Stimulated activated CD4-positive, alpha-beta T cell treated with anti-CD3 and anti-CD28 coated beads, Interleukin-2, amount 100 ng/mL, for 4 hours (primary cell): Measurements from ENCODE around the gene ARHGAP22.
"Not testable (repeated sequence)": the region's sequence is repeated elsewhere in the genome, so short reads cannot be mapped to it uniquely, and the experiment has no call there.

Experiments used
- DNase-seq: peaks from one replicate; pipeline ENCODE4 v3.0.0-alpha.2; 2020; ENCODE audit warnings: low read depth

The ARHGAP22 gene, protein sequence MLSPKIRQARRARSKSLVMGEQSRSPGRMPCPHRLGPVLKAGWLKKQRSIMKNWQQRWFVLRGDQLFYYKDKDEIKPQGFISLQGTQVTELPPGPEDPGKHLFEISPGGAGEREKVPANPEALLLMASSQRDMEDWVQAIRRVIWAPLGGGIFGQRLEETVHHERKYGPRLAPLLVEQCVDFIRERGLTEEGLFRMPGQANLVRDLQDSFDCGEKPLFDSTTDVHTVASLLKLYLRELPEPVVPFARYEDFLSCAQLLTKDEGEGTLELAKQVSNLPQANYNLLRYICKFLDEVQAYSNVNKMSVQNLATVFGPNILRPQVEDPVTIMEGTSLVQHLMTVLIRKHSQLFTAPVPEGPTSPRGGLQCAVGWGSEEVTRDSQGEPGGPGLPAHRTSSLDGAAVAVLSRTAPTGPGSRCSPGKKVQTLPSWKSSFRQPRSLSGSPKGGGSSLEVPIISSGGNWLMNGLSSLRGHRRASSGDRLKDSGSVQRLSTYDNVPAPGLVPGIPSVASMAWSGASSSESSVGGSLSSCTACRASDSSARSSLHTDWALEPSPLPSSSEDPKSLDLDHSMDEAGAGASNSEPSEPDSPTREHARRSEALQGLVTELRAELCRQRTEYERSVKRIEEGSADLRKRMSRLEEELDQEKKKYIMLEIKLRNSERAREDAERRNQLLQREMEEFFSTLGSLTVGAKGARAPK

DNA sequence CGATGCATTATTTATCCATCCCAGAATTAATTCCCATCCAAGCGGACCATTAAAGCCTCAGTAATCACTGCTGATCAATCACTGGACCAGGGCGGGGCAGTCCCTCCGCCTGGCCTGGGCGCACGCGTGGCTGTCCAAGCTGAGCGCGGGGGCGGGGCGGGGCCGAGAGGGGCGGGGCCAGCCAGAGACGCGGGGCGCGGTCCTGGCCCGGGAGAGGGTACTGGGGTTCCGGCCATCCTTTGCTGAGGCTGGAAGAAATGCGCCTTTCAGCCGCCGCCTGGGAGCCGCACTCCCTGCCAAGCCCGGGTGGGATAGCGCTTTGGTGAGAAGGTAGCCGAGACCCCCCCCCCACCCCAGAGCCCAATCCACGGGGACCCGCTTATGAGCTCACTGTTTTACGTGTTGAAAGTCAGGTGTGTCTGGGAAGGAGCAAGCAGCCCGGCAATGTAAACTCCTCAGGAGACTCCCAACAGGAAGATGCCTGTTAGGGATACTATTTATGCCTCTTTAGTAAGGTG is at the start of gene ARHGAP22:
Gene ARHGAP22, minus strand, starts transcription at position 83 of the 518 bp plus-strand sequence. CDS start 277 bp downstream, outside the sequence.
- DNase-seq = no peak

DNA sequence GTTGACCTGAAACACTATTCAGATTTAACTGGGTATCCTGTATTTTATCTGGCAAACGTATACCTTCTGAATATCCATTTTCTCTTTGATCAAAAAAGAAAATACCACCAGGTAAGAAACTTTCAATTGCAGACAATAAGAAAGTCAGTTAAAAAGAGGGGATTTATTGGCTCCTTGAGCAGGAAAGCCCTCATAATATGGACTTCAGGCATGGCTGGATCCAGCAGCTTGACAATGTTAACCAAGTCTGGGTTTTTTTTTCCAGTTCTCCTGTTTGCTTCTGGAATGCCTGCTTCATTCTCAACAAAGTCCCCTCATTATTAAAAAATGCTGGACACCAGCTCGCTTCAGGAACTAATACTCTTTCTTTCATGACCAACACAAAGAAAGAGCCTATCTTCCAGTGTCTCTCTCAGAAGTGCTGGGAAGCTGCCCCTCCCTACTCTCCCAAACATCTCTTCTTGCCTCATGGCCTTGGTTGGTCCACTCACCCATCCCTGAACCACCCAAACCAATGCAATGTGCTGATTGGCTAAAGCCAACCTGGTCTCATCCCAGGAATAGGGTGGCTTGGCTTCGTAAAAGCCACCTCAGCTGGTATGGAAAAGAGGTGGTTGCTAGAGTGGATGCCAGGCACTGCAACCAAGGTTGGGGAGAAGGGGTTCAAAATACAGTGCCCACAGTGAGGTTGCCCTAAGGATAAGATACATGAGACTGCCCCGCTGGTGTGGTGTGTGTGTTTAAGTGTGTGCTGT is 49.2 kb upstream of the ARHGAP22 start:
- no peak for DNase-seq

DNA sequence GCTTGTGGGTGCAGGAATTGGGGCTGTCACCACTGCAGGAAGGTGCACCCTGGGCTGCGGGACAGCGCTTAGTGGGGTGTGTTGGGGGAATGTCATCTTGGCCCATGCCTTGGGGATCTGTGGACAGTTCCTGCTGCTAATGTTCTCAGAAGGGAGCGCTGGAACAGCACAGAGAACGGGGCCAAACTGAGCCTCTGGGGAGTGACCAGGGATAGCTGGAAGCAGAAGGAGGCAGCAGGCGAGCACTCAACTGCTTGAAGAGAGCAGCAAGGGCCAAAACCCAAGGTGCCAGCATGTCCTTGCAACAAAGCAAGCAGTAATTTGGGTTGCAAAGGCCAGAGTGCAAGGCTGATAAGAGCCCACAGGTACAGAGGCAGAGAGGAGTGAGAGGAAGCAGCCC is 48.5 kb upstream of the ARHGAP22 start:
- no peak for DNase-seq

DNA sequence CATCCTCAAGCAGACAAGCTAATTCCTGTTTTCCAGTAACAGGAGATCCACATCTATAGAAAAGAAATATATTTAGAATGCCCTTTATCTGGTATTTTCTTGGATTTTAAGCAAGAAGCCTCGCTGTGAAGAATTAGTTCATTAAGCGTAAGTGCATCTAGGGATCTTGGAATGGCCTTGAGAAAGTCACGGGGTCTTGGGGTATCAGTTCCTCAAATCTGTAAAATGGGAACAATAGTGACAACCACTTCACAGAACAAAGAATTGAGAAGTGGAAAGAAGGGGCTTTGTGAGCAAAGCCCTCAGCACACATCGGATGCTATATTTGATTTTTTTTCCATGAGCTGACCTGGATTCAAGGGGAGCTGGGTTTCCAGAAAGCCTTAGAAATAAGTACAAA is 47.5 kb upstream of the ARHGAP22 start:
- no peak for DNase-seq

DNA sequence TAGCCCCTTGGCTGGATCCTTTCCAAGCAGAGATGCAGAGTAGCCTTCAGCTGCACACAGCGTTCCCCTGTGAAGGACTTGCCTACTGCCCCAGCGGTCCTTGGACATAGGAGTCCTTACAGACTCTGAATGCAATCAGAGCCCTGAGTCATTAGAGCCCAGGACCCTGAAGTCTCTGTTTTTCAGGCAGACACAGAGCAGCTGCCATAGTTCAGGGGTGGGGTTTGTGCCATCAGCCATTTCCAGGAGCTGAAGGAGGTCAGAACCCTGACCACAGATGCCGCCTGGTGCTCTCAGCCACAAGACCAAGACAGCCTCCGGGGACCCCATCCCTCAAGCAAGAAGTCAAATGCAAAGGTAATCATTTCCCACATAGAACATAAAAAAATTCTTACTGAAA is 47.0 kb upstream of the ARHGAP22 start:
- DNase-seq = no peak

DNA sequence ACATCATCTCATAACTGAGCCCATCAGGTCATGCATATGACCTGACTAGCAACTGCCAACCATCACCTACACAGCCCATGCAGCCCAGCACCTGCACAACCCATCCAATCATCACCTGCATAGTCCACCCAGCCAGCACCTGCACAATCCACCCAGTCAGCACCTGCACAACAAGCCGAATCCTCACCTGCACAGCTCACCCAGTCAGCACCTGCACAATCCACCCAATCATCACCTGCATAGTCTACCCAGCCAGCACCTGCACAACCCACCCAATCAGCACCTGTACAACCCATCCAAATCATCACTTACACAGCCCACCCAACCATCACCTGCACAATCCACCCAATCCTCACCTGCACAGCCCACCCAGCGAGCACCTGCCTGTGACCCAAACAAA is 46.4 kb upstream of the ARHGAP22 start:
- no peak for DNase-seq

DNA sequence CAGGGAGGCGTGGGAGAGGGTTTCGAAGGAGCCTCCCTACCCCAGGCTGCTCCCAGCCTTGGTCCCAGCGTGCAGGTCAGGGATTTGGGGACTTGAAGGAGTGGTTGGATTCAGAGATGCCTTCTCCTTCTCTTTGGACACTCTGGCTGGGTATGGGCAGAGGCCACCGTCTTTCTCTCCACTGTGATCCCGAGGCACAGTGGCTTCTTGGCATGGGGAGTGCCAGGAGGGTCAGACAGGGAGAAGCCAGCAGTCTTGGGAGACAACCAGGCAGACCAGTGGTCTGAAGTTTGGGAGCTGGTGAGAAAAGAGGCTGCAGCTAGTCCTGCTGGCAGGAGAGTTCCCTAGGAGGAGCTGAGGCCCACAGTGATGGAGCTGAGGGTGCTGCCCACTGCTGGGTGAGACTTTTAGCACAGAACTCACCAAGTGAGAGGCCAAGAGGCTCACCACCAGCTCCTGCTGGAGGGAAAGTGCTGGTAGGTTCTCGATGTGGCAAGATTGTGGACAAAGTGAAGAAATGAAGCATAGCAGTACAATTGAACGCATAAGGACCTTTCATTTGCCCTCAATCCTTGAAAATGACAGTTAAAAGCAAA is 44.6 kb upstream of the ARHGAP22 start:
- DNase-seq = no peak

DNA sequence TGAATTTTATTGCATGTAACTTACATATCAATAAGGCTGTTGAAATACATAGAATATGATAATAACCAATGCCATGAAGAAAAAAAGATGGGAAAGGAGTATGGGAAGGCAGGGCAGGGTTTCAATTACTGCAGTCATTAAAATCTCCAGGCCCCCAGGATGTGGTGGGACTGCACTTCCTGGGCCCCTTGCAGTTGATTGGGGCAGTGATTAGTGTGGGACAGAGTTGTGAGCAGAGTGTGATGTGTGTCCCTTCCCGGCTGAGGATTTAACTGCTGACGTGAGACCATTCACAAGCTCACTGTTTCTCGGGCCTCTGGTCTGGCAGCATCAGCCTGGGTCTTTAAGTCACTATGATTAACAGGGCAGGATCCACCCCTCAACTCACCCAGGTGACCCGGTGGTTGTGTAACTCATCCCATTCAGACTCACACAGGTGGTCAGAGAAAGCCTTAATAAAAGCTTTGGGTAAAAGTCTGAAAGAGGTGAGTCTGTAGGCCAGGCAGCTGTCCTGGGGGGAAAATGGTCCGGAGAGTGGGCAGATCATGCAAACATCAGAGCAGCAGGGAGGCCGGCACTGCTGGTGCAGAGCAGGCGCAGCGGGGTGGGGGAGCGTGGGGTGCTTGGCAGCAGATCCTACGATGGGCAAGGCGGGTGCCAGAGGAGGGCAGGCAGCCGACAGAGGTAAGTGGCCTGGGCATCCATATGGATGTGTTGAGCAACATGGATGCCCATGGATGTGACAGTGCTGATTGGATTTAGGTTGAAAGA is 43.5 kb upstream of the ARHGAP22 start:
- DNase-seq = no peak

DNA sequence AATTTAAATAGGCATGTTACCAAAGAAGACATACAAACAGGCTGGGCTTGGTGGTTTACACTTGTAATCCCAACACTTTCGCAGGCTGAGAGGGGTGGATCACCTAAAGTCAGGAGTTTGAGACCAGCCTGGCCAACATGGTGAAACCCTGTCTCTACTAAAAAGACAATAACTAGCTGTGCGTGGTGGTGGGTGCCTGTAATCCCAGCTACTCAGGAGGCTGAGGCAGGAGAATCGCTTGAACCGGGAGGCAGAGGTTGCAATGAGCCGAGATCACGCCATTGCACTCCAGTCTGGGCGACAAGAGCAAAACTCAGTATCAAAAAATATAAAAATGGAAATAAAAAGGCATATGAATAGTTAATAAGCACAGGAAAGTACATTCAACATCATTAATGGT is 42.2 kb upstream of the ARHGAP22 start:
- DNase-seq = not testable (repeated sequence)

DNA sequence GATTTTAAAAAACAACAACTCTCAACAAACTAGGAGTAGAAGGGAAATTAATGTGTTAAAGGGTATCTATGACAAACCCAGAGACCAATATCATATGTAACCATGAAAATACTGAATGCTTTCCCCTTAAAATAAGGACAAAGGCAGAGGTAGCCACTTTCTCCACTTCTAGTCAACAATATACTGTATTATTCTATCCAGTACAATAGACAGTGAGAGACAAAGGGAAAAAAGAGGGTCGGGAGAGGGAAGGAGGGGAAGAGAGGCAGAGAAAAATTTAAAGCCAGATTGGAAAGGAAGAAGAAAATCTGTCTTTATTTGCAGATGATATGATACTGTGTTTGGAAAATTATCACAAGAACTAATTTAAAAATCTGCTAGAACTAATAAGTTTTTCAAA is 40.7 kb upstream of the ARHGAP22 start:
- DNase-seq = no peak

DNA sequence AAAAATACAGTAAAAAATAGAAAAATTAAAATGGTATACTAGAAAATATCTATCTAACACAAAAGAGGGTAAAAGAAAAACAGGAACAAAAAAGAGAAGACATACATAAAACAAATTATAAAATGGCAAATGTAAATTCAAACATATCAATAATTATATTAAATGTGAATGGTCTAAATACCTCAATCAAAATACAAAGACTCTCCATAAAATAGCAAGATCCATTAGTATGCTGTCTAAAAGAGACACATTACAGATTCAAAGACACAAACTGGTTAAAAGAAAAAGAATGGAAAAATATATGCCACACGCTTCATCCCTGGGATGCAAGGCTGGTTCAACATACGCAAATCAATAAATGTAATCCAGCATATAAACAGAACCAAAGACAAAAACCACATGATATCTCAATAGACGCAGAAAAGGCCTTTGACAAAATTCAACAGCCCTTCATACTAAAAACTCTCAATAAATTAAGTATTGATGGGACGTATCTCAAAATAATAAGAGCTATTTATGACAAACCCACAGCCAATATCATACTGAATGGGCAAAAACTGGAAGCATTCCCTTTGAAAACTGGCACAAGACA is 36.3 kb upstream of the ARHGAP22 start:
- DNase-seq = not testable (repeated sequence)

DNA sequence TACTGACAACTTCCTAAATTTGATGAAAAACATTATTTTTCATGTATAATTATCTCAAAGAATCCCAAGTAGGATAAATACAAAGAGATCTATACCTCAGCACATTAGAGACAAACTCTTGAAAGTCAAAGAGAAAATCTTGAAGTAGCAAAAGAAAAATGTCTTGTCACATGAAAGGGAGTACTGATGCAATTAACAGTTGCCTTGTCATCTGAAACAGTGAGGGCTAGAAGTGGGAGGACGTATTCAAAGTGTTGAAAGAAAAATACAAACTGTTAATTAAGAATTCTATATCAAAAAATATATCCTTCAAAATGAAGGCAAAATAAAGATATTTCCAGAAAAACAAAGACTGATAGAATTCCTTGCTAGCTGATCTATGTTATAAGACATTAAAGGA is 35.5 kb upstream of the ARHGAP22 start:
- no peak for DNase-seq

DNA sequence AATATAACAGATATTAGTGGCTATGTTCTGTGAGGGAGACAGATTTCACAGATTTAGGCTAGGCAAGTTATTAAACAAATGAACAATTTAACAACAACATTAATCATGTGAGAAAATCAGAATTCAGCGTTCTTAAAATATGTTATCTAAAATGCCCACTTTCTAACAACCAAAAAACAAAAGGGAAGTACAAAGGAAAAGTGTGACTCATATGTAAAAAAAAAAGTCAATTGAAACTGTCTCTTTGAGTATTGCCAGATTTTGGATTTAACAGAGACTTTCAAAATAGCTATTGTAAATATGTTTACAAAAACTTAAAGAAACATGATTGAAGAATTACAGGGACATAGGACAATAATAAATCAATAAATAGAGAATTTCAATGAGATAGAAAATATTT is 34.8 kb upstream of the ARHGAP22 start:
- DNase-seq = no peak

DNA sequence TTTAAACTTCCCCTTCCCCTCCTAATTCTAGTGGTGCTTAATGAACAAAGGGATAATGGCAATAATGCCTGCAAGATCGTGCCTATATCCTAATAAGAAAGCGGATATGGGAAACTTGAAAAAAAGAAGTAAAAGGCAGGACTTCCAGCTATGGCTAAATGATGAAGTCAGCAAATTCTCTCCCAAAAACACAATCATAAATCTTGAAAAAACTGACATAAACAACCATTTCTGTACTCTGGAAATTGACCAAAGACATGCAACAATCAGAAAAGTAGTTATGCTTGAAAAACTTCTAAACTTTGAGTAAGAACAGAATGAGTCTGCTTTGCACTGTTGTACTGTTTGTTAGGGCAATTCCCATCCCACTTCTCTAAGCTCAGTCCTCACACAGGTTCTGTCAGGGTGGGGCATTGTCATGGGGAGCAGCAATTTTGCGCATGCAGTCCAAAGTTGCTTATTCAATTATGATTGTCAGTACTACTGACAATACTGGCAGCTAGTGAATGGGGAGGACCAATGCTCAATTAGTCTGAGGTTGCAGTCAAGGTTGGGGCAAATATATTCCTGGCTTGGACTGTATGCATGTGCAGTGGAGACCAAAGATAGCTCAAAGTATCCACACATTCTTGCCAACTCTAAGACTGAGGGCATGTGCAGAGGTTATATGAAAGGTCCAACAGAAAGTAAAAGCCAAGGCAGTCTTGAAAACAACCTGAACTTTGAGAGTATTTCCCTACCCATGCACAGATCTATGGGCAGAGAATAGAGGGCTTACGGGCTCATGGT is 34.1 kb upstream of the ARHGAP22 start:
- no peak for DNase-seq

DNA sequence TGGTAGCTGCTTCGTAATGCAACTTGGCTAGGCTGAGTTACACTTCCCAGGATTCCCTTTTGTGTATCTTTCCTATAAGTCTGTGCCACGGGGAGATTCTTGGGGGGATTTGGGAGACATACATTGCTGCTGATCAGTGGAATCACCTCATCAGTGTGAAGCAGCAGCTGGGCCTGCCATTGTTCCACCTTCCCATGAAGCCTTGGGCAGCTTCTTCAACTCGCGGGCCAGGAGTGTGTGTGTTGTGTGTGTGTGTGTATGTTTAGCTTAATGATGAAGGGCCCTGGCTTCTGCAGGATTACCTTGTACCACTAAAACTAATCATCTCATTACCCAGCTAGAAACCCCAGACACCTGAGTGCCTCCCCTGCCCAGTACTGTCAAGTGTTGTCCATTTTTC is 33.3 kb upstream of the ARHGAP22 start:
- no peak for DNase-seq

DNA sequence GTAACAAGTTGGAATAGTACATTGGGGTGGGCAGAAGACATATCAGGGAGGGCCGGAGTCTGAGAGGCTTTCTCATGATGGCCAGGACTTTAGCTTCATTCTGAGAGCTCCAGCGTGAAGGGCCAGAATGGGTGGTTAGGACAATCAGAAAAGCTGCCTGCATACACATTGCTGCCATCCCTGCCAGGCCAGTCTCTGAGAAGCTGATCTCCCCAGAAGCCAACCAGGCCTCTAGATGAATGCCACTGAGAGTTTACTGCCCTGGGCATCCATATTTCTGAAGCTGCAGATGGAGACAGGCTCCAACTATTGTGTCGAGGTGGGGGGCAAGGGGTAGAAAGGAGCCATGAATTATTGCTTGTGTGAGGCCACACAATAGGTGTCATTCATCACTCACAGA is 32.0 kb upstream of the ARHGAP22 start:
- no peak for DNase-seq

DNA sequence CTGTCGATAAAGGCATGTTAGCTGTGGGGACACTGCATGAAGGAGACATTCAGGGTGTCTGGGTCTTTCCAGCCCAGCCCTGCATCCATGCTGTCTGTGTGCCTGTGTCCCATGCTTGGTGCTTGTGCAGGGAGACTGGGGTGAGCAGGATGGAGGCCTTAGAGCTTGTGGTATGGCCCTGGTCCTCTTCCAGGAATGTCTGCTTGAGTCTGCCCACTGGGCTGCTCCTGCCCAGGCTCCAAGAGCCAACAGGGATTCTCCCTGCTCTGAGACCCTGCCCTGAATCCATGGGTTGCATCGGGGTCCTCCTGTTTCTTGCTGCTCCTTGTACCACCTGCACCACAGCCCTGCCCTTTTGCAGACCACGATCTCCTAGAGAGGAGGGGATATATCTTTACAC is 31.4 kb upstream of the ARHGAP22 start:
- DNase-seq = no peak

DNA sequence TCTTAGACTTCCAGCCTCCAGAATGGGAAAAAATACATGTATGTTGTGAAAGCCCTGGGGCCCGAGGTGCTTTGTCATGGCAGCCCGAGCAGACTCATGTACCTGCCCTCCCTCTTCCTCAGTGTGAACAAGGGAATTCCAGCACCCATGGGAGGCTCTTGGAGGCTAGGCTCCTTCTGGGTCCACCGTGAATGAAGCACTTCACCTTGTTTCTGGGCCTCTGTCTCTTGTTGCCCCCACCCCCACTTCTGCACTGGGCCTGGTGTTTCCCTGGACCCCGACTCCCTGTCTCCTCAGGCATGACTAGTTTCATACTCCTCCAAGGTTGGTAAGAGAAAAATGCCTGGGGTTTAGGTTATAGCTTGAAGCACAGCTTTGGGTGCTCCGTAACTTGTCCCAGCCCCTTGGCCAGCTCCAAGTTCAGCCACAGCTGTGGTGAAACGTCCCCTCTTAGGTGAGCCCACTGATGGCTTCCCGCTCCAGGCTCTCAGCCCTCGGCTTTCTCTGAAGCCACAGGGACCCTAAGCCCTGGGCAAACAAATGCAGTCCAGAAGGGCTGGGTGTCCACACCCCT is 30.2 kb upstream of the ARHGAP22 start:
- DNase-seq = no peak

DNA sequence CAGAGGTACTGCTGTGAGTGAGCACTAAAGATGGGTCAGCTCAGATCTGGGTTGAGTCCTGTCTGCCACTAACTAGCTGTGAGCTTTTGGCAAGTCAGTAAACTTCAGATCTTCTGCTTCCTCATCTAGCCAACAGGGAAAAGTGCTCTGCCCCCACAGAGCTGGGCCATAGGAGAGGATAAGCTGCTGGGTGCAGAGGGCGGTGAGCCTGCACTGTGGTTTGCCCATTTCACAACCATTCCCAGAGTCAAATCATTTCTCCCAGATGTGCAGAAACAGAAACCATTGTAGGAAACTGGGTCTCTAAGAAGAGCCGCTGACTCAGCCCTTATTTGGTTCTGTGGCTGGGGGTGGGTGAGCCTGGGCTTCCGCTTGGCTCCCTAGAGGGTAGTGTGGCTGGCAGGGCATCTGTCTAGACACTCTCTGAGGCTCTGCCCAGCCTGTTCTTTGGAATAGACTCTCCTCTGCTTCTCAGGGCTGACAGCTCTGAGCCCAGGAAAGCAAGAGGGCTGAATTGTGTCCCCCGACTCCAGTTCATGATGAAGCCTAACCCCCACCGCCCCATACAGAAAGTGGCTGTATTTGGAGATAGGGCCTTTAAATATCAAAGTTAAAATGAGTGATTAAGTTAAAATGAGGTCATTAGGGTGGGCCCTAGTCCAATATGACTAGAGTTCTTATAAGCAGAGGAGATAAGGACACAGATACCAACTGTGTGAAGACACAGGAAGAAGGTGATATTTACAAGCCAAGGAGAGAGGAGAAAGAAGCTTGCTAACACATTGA is 29.5 kb upstream of the ARHGAP22 start:
- DNase-seq = no peak
